RPMI8226 (cell line): ENCODE results near the gene STRA6.

Experiments
- DNase-seq: peaks from one replicate; pipeline ENCODE4 v3.0.0-alpha.2; 2015

The STRA6 gene

DNA sequence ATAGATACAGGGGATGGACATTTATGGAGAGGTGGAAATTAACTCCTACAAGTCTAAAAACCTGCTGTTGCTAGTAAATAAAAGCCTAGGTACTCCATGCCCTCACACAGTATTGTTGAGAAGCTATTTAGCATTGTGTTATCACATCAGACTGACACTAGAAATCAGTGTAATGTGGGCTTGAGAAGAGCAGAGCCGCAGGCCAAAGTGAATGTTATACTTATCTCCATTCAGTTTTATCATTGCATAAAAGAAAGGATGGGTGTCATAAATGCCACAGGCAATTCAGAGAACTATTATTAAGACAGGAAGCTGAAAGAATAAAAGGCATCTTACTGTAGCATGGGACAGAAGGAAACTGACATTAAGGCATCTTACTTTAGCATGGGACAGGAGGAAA is 42.8 kb downstream of the STRA6 start:
- no peak for DNase-seq

DNA sequence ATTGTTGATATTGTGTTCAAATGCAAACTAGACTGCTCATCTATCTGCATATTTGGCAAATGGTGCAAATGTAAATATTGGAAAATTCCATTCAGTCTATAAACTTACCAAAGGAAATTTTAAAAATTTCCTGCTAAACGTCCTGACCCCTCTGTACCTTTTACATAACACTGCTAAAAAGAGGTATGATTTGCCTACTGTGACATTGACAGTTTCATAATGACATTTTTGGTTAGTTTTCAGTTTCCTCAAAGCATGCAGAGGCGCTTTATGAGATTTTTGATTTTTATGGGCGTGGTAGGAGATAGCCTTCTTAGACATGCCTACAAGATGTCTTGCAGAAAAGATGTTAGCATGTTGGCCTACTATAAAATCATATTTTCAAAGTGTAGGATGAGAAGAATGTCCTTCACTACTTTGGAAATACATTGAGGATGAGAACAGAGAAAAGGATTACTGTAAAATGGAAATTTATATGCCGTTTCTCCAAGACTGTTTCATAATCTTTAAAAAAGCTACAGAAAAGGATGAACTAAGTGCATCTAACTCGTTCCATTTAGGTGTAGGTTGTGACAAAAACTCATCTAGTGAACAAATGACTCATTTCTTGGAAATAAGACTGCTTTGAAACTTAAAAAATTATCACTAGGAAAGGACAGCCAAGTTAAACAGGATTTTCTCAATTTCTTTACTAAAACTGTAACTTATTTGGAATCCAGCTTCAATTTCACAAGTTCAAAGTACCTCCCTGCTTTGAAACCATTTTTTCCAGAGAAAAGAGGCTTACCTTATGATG is 43.5 kb downstream of the STRA6 start:
- DNase-seq: no peak

- DNase-seq: no peak
Measured at GRCh38 chr15:74157868-74158827, 44.4 kb downstream of the STRA6 start.

- DNase-seq: no peak
Measured at GRCh38 chr15:74156678-74157411, 45.7 kb downstream of the STRA6 start.

GRCh38 chr15:74155766-74156417 is 46.7 kb downstream of the STRA6 start:
- no peak for DNase-seq

DNA sequence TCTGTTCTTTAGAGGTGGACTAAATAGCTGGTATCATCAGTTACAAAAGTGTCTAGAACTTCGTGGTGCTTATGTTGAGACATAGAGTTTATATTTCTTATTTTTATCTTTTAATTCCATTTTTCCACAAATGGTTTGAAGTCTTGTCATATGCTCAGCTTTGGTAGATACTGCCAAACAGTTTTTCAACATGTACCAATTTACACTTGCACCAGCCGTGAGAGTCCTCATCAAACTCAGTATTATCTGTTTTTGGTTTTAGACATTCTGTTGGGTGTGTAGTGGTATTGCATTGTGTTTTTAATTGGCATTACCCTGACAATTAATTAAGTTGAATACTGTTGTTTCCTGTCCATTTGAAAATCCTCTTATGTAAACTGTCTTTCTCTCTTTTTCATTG is 55.5 kb downstream of the STRA6 start:
- no peak for DNase-seq

- DNase-seq: no peak
Measured at GRCh38 chr15:74146277-74146800, 56.2 kb downstream of the STRA6 start.

- peak; percentile 59 for DNase-seq
Measured at GRCh38 chr15:74144153-74144775, 58.3 kb downstream of the STRA6 start.

DNA sequence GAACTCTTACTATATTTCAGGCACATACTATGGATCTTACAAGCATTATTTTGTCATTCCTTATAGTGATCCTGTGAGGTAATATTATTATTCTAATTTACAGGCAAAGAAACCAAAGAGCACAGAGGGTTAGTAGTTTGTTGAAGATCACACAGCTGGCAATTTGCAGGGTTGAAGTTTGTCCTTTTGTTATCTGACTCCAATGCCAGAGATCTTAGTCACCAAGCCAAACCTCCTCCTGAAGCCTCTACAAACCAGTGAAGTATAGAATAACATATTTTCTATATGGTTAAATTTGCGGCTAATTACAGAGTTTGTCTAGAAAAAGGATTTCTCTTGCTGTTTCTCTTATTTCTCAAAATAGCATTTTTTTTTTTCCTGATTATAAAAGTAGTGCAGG is 61.0 kb downstream of the STRA6 start:
- no peak for DNase-seq

DNA sequence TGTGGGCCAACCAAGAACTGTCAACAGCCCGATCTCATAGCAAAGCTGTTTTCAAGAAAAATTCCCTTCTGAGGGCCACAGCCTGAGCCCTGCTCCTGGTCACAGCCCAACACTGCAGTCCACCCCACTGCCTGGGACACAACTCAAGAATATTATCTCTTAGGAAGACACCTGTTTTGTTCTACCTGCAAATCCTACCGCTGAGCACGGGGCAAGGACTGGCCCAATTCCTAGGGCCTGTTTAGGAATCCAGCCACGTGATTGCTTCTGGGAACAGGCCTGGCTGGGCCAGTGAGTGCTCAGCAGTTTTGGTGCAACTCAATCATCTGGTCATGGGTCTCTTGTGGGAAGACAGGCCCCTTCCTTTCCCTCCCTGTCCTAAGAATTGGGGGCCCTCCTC is 63.9 kb downstream of the STRA6 start:
- DNase-seq: no peak

- no peak for DNase-seq
Measured at GRCh38 chr15:74137537-74137894, 65.1 kb downstream of the STRA6 start.

- DNase-seq: no peak
Measured at GRCh38 chr15:74136814-74137536, 65.6 kb downstream of the STRA6 start.

DNA sequence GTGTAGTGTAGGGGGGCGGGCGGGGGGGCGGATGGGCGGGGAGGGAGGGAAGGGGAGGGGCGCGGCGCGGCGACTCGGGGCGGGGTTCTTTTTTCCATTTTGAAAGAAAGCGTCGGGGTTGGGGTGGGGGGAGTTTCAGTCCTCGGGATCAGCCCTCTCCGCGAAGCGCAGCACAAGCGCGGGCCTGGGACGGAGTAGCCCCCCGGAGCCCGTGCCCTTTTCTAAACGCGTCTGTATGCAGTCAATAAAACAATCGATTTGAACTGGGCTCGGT is 66.1 kb downstream of the STRA6 start:
- DNase-seq: no peak

GRCh38 chr15:74135041-74135565 is 67.5 kb downstream of the STRA6 start:
- no peak for DNase-seq

GRCh38 chr15:74134387-74135027 is 68.1 kb downstream of the STRA6 start:
- peak; percentile 52 for DNase-seq

DNA sequence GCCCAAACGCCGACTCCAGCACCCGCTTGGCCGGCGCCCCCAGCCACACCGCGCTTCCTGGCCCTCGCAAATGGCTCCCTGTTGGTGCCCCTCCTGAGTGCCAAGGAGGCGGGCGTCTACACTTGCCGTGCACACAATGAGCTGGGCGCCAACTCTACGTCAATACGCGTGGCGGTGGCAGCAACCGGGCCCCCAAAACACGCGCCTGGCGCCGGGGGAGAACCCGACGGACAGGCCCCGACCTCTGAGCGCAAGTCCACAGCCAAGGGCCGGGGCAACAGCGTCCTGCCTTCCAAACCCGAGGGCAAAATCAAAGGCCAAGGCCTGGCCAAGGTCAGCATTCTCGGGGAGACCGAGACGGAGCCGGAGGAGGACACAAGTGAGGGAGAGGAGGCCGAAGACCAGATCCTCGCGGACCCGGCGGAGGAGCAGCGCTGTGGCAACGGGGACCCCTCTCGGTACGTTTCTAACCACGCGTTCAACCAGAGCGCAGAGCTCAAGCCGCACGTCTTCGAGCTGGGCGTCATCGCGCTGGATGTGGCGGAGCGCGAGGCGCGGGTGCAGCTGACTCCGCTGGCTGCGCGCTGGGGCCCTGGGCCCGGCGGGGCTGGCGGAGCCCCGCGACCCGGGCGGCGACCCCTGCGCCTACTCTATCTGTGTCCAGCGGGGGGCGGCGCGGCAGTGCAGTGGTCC is 68.7 kb downstream of the STRA6 start:
- DNase-seq: no peak

- DNase-seq: no peak
Measured at GRCh38 chr15:74132681-74133651, 69.6 kb downstream of the STRA6 start.

DNA sequence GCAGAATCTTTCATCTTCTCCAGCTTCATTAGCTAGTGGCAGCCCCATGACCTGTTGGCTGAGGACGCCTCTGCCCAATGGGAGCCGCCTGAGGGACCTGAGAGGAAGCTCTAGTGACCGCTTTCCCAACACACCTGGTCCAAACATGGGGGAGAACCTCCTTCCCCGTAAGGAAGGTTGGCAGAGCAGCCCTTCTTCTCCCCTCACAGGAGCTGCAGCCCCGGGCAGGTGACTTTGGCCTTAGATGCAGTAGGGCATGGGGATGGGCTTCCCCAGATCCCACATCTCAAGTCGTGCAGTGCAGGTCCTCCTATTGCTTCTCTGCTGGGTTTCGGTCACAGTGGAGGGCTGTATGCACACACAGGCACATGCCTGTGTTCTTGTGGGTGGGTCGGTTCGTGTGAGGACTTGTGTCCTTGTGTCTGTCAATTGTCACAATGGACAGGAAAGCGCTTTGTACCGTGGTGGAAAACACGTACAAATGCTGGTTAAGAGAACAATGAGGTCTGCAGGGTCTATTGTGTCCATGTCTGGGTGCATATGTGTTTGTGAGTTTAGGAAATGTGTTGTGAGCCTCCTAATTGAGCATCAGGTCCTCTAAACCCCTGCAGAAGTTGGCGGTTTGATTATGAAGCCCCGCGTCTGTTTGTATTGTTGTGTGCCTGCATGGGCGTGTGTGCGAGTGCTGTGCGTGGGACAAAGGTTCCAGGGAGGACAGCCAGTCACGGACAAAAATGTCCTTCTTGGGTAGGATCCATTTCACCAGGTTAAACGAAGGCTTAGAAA is 70.8 kb downstream of the STRA6 start:
- DNase-seq: no peak
